DMS 273 (cell line): ENCODE results near the gene SLC2A5.
"Not testable (repeated sequence)": the region's sequence is repeated elsewhere in the genome, so short reads cannot be mapped to it uniquely, and the experiment has no call there.

Experiments
- DNase-seq: peaks from one replicate; lab custom pipeline; 2025; ENCODE audit not compliant: unreplicated experiment; lab: John Stamatoyannopoulos, UW

Gene SLC2A5, protein sequence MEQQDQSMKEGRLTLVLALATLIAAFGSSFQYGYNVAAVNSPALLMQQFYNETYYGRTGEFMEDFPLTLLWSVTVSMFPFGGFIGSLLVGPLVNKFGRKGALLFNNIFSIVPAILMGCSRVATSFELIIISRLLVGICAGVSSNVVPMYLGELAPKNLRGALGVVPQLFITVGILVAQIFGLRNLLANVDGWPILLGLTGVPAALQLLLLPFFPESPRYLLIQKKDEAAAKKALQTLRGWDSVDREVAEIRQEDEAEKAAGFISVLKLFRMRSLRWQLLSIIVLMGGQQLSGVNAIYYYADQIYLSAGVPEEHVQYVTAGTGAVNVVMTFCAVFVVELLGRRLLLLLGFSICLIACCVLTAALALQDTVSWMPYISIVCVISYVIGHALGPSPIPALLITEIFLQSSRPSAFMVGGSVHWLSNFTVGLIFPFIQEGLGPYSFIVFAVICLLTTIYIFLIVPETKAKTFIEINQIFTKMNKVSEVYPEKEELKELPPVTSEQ

DNA sequence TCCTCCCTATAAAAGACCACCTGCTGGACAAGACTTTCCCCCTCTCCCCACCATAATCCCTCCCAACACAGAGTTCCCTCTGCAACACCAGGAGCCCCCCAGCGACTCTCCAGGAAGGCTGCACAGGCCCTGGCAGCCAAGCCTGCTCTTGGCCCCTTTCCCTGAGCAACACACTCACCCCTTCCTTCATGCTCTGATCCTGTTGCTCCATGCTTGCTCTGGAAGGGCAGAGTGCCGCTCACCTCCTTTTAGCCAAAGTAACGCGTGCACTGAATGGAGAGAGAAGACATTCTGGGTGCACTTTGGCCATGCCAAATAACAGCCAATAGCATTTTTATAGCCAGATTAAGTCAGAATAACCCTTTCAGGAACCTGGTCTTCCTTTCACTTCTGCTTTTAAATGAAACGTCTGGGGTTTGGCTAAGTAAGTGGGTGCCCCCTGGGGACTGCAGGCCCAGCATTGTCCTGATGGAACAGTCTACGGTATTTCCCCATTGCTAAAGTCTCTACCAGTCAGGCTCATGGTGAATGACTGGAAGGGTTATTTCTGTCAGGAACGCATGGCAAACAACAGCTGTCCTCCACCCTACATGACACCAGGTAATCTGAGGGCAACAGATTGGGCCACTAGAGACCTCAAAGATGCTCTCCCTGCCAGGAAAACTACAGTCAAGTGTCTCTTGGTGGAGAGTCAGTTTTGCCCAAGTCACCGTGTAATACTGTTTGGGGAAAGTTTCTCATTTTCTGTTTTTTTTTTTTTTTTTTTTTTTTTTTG lies at the start of gene SLC2A5:
Gene SLC2A5, minus strand, starts transcription at position 310 of the 775 bp plus-strand sequence. Its CDS starts 99 bp downstream, at position 211.
- DNase-seq = peak; percentile 89

DNA sequence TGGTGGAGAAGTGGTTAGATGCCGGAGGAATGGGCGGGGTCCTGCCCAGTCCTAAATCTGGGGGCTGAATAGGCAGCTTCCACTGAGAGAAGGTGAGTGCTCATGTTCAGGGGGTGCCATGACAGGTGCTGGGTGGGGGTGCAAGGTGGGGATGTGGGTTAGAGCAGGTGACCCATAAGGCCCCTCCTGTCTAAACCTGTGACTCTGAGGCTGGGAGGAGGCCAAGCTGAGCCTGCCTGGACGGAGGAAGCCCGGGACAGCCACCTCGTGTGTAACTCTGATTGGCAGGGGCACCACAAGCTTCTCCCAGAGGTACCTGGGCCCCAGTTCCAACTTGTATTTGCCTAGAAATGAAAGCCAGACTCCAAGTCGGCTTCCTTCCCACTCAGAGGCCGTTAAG lies 48.8 kb upstream of the SLC2A5 start:
- no peak for DNase-seq

GRCh38 chr1:9115351-9116205 lies 46.1 kb upstream of the SLC2A5 start:
- peak; percentile 35 for DNase-seq

GRCh38 chr1:9112961-9113880 lies 43.8 kb upstream of the SLC2A5 start:
- no peak for DNase-seq

GRCh38 chr1:9111957-9112356 lies 42.5 kb upstream of the SLC2A5 start:
- DNase-seq = no peak

DNA sequence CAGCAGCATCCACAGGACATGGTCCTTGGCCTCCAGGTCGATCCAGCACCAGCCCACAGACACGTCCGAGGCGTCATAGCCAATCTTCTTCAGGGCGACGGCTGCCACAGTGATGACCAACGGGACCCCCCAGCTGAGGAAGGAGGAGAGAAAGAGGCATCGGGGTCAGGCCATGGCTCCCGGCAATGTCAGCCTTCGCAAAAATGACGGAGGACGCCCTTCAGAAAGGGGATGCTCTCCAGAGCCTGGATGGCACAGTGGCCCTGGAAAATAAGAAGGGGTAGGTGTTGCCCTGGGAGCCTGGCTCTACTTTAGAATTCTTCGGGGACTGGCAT lies 41.9 kb upstream of the SLC2A5 start:
- no peak for DNase-seq

DNA sequence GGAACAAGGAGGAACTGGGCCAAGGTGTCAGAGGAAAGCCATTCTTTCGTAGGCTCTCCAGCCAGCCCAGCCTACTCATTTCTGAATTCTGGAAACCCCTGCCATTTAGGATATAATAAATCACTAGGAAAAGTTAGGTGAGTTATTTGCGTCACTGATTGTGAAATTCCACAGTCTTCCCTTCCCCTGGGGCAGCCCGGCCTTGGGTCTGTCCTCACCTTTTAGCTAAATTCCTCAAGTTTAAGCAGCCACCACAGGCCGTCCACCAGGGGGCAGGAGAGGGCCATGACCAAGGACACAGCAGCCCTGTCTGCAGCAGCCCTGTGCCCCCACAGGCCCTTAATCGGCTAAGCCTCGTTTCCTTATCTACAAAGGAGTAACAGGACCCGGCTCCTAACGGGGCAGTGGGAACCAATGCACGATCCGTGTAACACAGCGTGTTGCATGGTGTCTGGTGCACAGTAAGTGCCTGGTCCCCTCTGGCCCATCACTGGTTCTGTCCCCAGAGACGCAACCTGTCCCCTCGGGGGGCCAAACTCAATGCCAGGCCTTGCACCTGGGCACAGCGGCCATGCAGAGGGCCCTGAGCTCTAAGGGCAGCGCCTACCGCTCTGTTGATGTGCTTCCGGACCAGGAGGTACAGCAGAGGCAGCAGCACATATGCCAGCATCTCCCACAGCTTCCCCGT lies 41.4 kb upstream of the SLC2A5 start:
- peak; percentile 89 for DNase-seq

GRCh38 chr1:9108056-9108665 lies 38.7 kb upstream of the SLC2A5 start:
- no peak for DNase-seq

DNA sequence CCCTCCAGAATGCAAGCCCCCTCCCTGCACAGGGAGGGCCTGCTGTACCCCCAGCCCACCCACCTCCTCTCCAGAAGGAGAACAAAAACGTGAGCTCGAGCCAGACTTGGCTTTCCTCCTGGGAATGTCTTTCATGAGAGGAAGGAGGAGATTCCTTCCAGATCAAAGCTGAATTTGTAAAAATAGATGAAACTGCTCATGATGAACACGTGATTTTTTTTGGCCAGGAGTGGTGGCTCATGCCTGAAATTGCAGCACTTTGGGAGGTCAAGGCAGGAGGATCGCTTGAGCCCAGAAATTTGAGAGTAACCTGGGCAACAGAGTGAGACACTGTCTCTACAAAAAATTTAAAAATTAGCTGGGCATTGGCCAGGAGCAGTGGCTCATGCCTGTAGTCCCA lies 37.7 kb upstream of the SLC2A5 start:
- DNase-seq = no peak

DNA sequence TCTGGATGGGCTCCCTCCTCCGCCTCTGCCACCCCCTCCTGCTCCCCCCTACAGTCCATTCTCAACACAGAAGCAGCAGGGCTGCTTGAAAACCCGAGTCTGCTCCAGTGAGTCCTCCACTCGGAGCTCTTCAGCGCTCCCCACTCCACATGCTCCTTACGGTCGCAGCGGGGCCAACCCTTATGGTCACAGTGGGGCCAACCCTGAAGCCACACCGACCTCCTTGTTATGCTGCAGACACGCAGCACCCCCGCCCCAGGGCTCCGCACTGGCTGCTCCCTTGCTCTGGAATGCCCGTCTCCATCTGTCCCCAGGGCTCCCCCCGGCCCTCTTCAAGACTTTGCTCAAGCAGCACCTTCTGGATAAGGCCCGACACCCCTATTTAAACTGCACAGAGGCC lies 36.9 kb upstream of the SLC2A5 start:
- DNase-seq = no peak

GRCh38 chr1:9105336-9105867 lies 36.0 kb upstream of the SLC2A5 start:
- DNase-seq = no peak

DNA sequence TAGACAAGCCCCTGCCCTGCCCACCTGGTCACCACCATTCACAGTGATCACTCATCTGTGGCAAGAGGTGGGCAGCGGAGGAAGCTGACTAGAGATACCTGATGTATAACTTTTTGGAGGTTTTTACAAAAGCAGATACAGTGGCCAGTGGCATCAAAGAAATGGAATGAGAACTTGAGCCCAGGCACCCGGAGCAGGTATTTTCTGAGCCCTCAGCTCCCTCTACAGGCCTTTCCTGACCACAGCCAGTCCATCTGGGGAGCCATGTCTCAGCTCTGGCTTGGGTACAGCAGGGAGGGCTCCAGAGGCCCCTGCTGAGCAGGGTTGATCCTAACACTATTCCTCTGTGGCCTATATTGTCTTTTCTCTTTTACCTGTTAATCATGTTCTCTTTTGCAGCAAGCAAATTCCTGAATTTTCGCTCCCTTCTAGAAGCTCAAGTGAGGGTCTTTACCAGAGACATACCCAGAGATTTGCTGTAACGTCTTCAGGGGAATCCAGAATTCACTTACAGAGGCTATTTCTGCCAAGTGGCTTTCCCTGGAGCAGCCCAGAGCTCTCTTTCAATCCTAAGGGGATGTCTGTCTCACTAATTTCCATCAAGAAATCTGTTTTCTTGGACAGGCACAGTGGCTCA lies 32.2 kb upstream of the SLC2A5 start:
- peak; percentile 85 for DNase-seq

- no peak for DNase-seq
These were observed 31.1 kb upstream of the SLC2A5 start for GRCh38 chr1:9100471-9101043.

GRCh38 chr1:9099555-9099954 lies 30.1 kb upstream of the SLC2A5 start:
- no peak for DNase-seq

DNA sequence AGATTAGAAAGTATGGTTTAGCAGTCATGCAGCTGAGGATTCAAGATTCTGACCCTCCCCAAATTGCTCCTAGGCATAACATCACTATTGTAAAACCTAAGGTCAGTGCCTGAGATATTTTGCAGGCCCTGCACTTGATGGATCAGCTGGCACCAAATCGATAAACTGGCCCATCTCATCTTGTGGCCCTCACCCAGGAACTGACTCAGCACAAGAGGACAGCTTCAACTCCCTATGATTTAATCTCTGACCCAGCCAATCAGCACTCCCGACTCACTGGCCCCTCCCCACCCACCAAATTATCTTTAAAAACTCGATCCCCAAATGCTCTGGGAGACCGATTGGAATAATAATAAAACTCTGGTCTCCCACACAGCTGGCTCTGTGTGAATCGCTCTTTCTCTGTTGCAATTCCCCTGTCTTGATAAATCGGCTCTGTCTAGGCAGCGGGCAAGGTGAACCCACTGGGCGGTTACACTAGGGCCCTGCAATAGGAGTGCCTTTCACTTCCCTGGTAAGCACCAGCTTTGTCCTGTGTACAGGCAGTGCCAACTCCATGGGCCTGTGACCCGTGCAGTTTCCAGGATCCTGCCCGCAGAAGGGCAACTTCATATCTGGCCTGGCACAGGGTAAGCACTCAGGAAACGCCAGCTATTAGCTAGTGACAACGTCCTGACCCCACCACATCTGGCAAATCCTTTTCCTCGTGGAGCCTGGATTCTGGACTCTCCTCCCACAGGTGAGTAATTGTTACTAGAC lies 28.7 kb upstream of the SLC2A5 start:
- DNase-seq = no peak

DNA sequence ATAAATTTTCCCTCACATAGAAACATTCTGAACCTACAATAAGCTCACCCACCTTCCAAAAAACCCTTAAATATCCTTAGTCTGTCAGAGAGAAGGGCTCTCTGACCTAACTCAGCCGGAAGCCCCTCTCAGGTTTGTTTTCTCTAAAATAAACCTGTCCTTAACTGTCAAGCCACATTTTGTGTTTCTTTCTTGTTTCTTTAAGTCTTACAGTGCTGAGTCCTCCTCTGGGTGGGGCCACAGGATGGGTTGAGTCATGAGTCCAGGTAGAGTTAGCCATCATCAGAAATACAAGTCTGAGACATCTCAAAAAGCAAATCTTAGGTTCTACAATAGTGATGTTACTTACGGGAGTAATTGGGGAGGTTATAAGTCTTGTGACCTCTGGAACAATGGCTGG lies 26.4 kb upstream of the SLC2A5 start:
- DNase-seq = no peak

- not testable (repeated sequence) for DNase-seq
These were observed 24.7 kb upstream of the SLC2A5 start for GRCh38 chr1:9093996-9094595.
